Endodermal cell (in vitro differentiated cells): ENCODE results near the gene MTA1. TPM values are rescaled to one million over a fixed set of nuclear protein-coding genes. Genes with fewer than 3 reads are reported as not detected.

ENCODE experiments used
- DNase-seq: peaks from one replicate; pipeline ENCODE4 v3.0.0-alpha.2; 2017
- H3K27ac ChIP-seq: 2 replicates; pipeline ENCODE4 v1.5.1; 2013; ENCODE audit warnings: mild to moderate bottlenecking, low read depth, low read length, moderate library complexity
- H3K27me3 ChIP-seq: 2 replicates; pipeline ENCODE4 v1.6.1; 2013; ENCODE audit warnings: mild to moderate bottlenecking, low read length, moderate library complexity; ENCODE audit not compliant: insufficient read depth, control insufficient read depth, poor library complexity, severe bottlenecking
- H3K36me3 ChIP-seq: 2 replicates; pipeline ENCODE4 v1.7.0; 2013; ENCODE audit warnings: mild to moderate bottlenecking, low read length, moderate library complexity; ENCODE audit not compliant: control insufficient read depth, insufficient read depth
- H3K4me1 ChIP-seq: one replicate; pipeline ENCODE4 v1.7.0; 2013; ENCODE audit warnings: low read length; ENCODE audit not compliant: control insufficient read depth, insufficient read depth
- H3K4me3 ChIP-seq: 2 replicates; pipeline ENCODE4 v1.5.1; 2013; ENCODE audit warnings: mild to moderate bottlenecking, low read length, moderate library complexity
- H3K9ac ChIP-seq: 2 replicates; pipeline ENCODE4 v1.6.1; 2013; ENCODE audit warnings: mild to moderate bottlenecking, low read length, moderate library complexity; ENCODE audit not compliant: poor library complexity, severe bottlenecking; ENCODE audit errors: extremely low read depth
- H3K9me3 ChIP-seq: 2 replicates; pipeline ENCODE4 v1.6.1; 2013; ENCODE audit warnings: mild to moderate bottlenecking, low read length, moderate library complexity; ENCODE audit not compliant: control insufficient read depth
- H3K27ac Mint-ChIP-seq: 2 replicates; pipeline ENCODE4 v1.8.0; 2020; ENCODE audit warnings: mixed read lengths
- H3K27me3 Mint-ChIP-seq: 2 replicates; pipeline ENCODE4 v1.8.0; 2021; ENCODE audit warnings: mild to moderate bottlenecking, mixed read lengths; ENCODE audit not compliant: insufficient read depth
- H3K36me3 Mint-ChIP-seq: 2 replicates; pipeline ENCODE4 v1.8.0; 2020; ENCODE audit warnings: low read depth, mixed read lengths
- H3K4me1 Mint-ChIP-seq: 2 replicates; pipeline ENCODE4 v1.8.0; 2020; ENCODE audit warnings: mixed read lengths
- H3K4me3 Mint-ChIP-seq: 2 replicates; pipeline ENCODE4 v1.8.0; 2020; ENCODE audit warnings: mild to moderate bottlenecking, moderate library complexity, mixed read lengths
- H3K9me3 Mint-ChIP-seq: 2 replicates; pipeline ENCODE4 v1.8.0; 2020; ENCODE audit warnings: mild to moderate bottlenecking, mixed read lengths
- WGBS, 2 experiments: methylation state at CpG; one replicate each; pipeline versions ENCODE4 v1.1.5 to v1.1.7; 2013; ENCODE audit warnings: missing lambda C conversion rate in 2 of 2, mixed read lengths in 1 of 2; ENCODE audit not compliant: insufficient coverage in 1 of 2, insufficient read length in 1 of 2; 5-methylcytosine and 5-hydroxymethylcytosine counted together
- total RNA-seq, 2 donors: library from RNA; stranded (reverse); fragmentation: NEBNext Ultra II Directional in 1 of 2; extraction: Animal tissue kit (Norgen Biotek cat#: 25700) in 1 of 2; gene quantifications; 2 replicates in 1 of 2; 3 replicates in 1 of 2; pipeline ENCODE4 v1.2.1, GENCODE V29; 2021
- TF ChIP-seq, protein P1 (sequence below): fragments of 200-600 bp; sonication (generic); conservative IDR thresholded peaks from 2 replicates; pipeline ENCODE4 v1.5.0; 2021; ENCODE audit warnings: antibody characterized with exemption, mild to moderate bottlenecking

The MTA1 gene
- total RNA-seq, 2 donors from 2014 or later: 245 to 246 TPM

- 93 to 100% methylated on average over 4 to 8 of the region's 8 CpGs for WGBS, 2 experiments
- H3K36me3 ChIP-seq: peaks cover 9% of the 10 kb centered on the region
- H3K4me1 ChIP-seq: no peaks in the 10 kb centered on the region
- H3K27ac ChIP-seq: peak overlapping the region; percentile 63
- Mint-ChIP-seq H3K36me3 (peaks cover 2% of the 10 kb centered on the region), H3K27ac (no peak overlapping the region), H3K9me3 (no peaks in the 10 kb centered on the region), H3K4me3 (no peak overlapping the region), H3K4me1 (no peaks in the 10 kb centered on the region), H3K27me3 (peaks cover 17% of the 10 kb centered on the region)
- peaks cover 23% of the 10 kb centered on the region for H3K27me3 ChIP-seq
- TF ChIP-seq, protein P1, sequence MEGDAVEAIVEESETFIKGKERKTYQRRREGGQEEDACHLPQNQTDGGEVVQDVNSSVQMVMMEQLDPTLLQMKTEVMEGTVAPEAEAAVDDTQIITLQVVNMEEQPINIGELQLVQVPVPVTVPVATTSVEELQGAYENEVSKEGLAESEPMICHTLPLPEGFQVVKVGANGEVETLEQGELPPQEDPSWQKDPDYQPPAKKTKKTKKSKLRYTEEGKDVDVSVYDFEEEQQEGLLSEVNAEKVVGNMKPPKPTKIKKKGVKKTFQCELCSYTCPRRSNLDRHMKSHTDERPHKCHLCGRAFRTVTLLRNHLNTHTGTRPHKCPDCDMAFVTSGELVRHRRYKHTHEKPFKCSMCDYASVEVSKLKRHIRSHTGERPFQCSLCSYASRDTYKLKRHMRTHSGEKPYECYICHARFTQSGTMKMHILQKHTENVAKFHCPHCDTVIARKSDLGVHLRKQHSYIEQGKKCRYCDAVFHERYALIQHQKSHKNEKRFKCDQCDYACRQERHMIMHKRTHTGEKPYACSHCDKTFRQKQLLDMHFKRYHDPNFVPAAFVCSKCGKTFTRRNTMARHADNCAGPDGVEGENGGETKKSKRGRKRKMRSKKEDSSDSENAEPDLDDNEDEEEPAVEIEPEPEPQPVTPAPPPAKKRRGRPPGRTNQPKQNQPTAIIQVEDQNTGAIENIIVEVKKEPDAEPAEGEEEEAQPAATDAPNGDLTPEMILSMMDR: no peak
- no peak for DNase-seq
- H3K4me3 ChIP-seq: no peak overlapping the region
- H3K9ac ChIP-seq: no peak overlapping the region
- no peaks in the 10 kb centered on the region for H3K9me3 ChIP-seq
Measured at GRCh38 chr14:105471823-105472485, 52.3 kb downstream of the MTA1 start.

DNA sequence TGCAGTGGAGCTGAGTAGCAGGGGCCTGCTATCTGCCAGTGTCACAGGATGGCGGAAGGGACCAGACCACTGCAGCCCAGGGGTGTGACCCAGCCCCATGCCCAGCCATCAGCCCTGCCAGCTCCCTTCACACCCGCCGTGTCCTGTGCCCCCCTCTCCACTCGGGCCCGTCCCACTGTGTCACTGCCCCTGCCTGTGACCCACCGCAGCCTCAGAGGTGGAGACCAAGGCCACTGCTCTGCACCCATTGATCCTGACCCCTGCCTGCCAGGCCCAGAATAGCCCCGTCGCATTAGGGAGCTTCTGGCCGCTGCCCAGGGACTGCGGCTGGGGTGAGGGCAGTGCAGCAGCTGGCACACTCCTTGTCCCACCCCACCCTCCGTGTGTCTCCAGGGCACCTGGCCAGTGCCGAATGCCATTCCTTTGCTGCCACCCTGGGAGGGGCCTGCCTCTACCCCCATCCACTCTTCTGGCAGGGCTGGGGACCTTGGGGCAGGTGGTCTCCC is 52.9 kb downstream of the MTA1 start:
- H3K36me3 ChIP-seq: peaks cover 9% of the 10 kb centered on the region
- TF ChIP-seq, protein P1: peak; percentile 14
- H3K27me3 ChIP-seq: peaks cover 29% of the 10 kb centered on the region
- Mint-ChIP-seq H3K27me3 (peaks cover 23% of the 10 kb centered on the region), H3K27ac (no peak overlapping the region), H3K4me1 (no peaks in the 10 kb centered on the region), H3K9me3 (peaks cover 2% of the 10 kb centered on the region), H3K36me3 (peaks cover 1% of the 10 kb centered on the region), H3K4me3 (no peak overlapping the region)
- no peak for DNase-seq
- H3K4me1 ChIP-seq: no peaks in the 10 kb centered on the region
- H3K4me3 ChIP-seq: no peak overlapping the region
- H3K27ac ChIP-seq: no peak overlapping the region
- H3K9ac ChIP-seq: no peak overlapping the region
- no peaks in the 10 kb centered on the region for H3K9me3 ChIP-seq
- WGBS, 2 experiments: 92 to 93% methylated on average over 5 to 12 of the region's 12 CpGs

DNA sequence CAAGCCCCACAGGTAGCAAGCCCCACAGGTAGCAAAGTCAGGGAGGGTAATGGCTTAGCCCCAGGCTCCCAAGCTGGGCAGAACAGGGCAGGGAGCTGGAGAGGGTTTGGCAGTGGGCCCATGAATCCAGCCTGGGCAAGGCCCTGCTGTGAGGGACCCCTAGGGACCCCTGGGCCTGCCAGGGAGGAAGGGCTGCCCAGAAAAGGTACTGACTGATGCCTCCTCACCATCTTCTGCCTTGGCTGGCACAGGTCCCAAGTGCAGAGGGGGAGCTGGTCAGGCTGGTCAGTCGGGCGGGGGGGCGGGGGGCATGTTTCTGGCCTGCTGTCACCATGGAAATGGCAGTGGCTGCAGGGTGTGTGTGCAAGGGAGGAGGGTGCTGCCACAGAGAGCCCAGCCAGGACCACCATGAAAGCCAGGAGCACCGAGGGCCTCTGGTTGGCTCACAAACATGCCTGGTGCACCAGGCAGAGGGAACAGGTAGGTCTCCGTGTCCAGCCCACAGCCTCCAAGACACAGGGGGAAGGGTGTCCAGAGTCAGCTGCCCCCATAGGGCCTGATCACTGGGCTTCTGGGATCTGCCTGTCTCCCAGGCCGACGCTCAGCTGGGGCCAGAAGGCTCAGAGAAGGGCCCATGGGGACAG is 53.5 kb downstream of the MTA1 start:
- H3K27ac Mint-ChIP-seq: no peak overlapping the region
- peaks cover 8% of the 10 kb centered on the region for H3K36me3 ChIP-seq
- peaks cover 35% of the 10 kb centered on the region for H3K27me3 ChIP-seq
- H3K27ac ChIP-seq: peak overlapping the region; percentile 97
- peaks cover 2% of the 10 kb centered on the region for H3K9me3 Mint-ChIP-seq
- no peak overlapping the region for H3K4me3 Mint-ChIP-seq
- 60 to 69% methylated on average over 4 to 7 of the region's 7 CpGs for WGBS, 2 experiments
- H3K27me3 Mint-ChIP-seq: peaks cover 28% of the 10 kb centered on the region
- no peaks in the 10 kb centered on the region for H3K4me1 Mint-ChIP-seq
- no peaks in the 10 kb centered on the region for H3K9me3 ChIP-seq
- H3K36me3 Mint-ChIP-seq: peaks cover 1% of the 10 kb centered on the region
- no peak for DNase-seq
- H3K4me1 ChIP-seq: no peaks in the 10 kb centered on the region
- TF ChIP-seq, protein P1: no peak
- H3K4me3 ChIP-seq: no peak overlapping the region
- H3K9ac ChIP-seq: no peak overlapping the region
